ENCODE measurements around the gene ASAP2. TPM values are rescaled to one million over a fixed set of nuclear protein-coding genes. Genes with fewer than 3 reads are reported as not detected.

Gene ASAP2
- total and polyA plus RNA-seq, 9 of the 15 experiments (the other 6 are each of a cell fraction or from before 2014, with no cell fraction given): 0.06 to 4.3 (median 3.1) TPM

- FAIRE-seq (no peak), DNase-seq (ENCODE audit: extremely low read depth in 1 of 4, low spot score in 3 of 4) (no peak), ATAC-seq (no peak)
- Histone ChIP-seq H3K4me2 (ENCODE audit: insufficient read depth, low read length) (no peak overlapping the region), H3K4me1 (replicated peaks in 1 of 2; ENCODE audit: control insufficient read depth in 2 of 2, insufficient read depth in 2 of 2, low read length in 2 of 2) (no peaks in the 10 kb centered on the region; a peak in 1 of 5 replicates), H3K9ac (ENCODE audit: insufficient read depth in 1 of 2, low read depth in 2 of 2, low read length in 2 of 2) (no peak overlapping the region), H3K36me3 (ENCODE audit: control insufficient read depth, insufficient read depth, low read length) (no peaks in the 10 kb centered on the region), H3K9me1 (ENCODE audit: control insufficient read depth, insufficient read depth, low read length) (no peaks in the 10 kb centered on the region), H3K79me2 (ENCODE audit: control insufficient read depth, insufficient read depth, low read length) (no peaks in the 10 kb centered on the region), H3K9me3 (replicated peaks; ENCODE audit: control insufficient read depth, insufficient read depth, low read depth, low read length) (no peaks in the 10 kb centered on the region), H3K27ac (ENCODE audit: extremely low read depth, low read depth, low read length) (no peak overlapping the region), H3K4me3 (no peak overlapping the region), H3K27me3 (ENCODE audit: control insufficient read depth in 2 of 2, insufficient read depth in 2 of 2, low read length in 2 of 2) (peaks cover 4 to 30% of the 10 kb centered on the region in 2 experiments; a peak in 4 of 5 replicates), H4K20me1 (replicated peaks; ENCODE audit: control insufficient read depth, insufficient read depth, low read length) (no peaks in the 10 kb centered on the region), H2AFZ (ENCODE audit: low read depth, low read length) (no peak overlapping the region)
- TF ChIP-seq MIER1 (IDR thresholded peaks at IDR 0.05; ENCODE audit: low read depth) (no peak), SREBF1 (IDR thresholded peaks at IDR 0.05; ENCODE audit: borderline replicate concordance, low read depth, low read length) (no peak), CREM (IDR thresholded peaks at IDR 0.05; ENCODE audit: low read depth) (no peak), YY1 (IDR thresholded peaks at IDR 0.05; ENCODE audit: borderline replicate concordance in 1 of 3, control insufficient read depth in 1 of 3, extremely low read depth in 1 of 3, insufficient read depth in 3 of 3, insufficient read length in 1 of 3, insufficient replicate concordance in 2 of 3, low read depth in 1 of 3, low read length in 2 of 3) (no peak)
- in situ Hi-C loops (cut with MboI): no loop called here
- ChIA-PET POLR2A (interaction anchor here (1.4 kb wide), 1 partner anchor 20 kb away, joined by 3 read pairs; no protein-coding TSS in a partner anchor), CTCF (ENCODE audit: low intra/inter-chr PET ratio) (no interaction called here)
- BruUV-seq (replicated peaks): no TSS peak
- 12% methylated on average over 10 of the region's 11 CpGs for WGBS (ENCODE audit: insufficient coverage, low coverage, missing lambda C conversion rate)
- intact Hi-C loops (cut with micrococcal nuclease): no loop called here
Measured at GRCh38 chr2:9162841-9163240, 43.8 kb upstream of the ASAP2 start.
